ENCODE data around the gene AK2.
"Not testable (repeated sequence)": the region's sequence is repeated elsewhere in the genome, so short reads cannot be mapped to it uniquely, and the experiment has no call there.

AK2 gene

DNA sequence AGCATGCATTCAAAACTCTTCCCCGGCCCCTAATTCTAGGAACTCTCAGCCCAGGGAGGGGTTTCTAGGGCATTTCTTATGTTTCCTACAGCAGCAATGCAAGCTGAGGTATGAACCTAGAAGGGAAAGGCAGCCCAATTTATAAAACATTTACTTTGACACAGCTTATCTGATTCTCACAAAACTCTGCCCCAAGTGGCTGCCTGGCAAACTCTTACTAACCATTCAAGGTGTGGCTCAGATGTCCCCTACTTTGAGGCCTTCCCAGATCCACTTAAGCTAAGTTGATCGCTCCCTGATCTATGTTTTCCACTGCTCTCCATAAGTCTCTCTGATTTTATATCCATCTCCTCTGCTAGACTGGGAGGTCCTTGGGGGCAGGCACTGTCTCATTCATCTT, 35.4 kb downstream of the AK2 start:
- no peak for DNase-seq (ENCODE audit: low read depth in 3 of 3, low spot score in 1 of 3)

DNA sequence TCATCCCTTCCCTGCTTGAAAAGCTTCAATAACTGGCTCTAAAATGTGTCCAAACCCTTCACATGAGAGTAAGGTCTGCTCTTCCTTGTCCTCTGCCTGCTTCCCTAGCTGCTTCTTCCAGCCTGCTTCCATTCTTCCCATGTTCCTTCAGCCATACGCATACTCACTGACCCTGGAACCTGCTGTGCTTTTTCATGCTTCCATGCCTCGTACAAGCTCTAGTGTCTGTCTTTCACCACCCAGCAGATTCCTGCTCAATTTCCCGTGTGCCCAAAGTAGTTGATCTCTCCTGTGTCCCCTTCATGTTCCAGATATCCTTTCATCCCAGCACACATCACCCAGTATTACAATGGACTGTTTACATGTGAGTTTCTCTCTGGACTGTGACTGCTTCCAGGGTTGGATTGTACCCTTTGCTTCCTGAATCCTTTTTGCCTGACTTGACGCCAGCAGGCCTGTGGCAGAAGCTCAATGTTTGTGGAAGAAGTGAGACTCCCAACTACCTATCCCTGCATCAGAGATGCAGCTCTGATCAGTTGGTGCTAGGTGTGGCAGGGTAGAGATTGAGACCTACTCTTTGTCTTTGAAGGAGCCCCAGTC, 36.2 kb downstream of the AK2 start:
- no peak for DNase-seq (ENCODE audit: low read depth in 3 of 3, low spot score in 1 of 3)

DNA sequence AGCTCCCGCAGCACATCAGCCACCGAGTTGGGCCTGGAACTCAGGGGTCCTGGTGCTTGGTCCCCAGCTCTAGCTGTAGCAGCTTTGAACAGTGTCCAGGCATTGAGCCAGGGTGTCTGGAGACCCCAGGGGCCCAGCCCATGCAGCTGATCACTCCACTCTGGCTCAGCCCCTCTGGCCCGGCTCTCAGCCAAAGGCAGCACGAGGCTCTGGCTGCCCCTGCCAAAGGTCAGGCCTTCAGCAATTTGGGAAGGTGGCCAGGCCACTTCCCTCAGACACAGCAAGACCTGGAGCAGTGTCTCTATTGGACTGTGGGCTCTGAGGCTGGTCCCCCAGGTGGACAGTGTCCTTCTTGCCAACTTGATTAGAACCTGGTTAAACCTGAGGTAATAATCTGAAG, 37.7 kb downstream of the AK2 start:
- no peak for DNase-seq (ENCODE audit: low read depth in 3 of 3, low spot score in 1 of 3)

DNA sequence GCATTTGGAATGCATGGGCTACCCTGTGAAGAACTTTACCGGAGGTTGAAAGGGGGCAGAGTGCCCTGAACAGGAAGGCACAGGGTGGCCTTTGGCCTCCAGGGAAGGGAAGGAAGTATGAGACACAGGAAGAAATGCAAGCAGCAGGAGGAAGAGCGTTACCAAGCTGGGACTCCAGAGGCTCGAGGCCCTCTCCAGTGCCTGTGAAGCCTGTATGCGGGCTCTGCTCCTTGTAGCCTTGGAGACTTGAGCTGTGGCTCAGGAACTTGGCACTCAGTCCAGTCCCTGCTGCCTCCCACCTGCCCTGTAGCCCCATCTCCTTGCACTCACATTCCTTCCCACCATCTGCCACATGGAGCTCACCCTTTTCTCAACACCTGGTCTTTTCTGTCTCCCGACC, 38.6 kb downstream of the AK2 start:
- DNase-seq (ENCODE audit: low read depth in 3 of 3, low spot score in 1 of 3): no peak

DNA sequence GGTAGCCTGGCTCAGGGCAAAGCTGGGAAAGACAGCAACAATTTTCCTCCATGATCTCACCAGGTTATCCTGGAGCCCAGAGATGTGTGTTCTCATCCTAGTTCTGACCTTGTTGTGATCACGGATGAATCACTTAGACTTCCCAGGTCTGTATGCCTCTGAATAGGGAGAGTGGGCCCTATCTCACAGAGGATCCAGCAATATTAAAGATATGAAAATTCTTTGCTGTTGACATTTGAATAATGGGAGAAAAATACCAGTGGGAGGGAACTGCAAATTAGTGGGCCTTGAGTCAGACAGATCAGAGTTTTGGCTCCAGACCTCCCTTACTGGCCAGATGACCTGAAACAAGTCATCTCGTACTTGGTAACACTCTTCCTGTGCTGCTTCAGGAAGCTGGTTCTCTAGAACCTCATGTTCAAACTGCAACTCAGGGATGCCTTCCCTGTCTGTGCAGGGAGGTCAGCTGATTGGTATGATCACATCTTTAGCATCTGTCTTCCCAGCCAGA, 39.2 kb downstream of the AK2 start:
- DNase-seq (ENCODE audit: low read depth in 3 of 3, low spot score in 1 of 3): no peak

DNA sequence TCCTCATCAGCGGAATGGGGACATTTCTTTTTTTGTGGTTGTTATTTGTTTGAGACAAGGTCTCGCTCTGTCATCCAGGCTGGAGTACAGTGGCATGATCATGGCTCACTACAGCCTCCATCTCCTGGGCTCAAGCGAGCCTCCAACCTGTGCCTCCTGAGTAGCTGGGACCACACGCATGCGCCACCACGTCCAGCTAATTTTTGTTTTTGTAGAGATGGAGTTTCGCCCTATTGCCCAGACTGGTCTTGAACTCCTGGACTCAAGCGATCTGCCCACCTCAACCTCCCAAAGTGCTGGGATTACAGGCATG, 43.4 kb downstream of the AK2 start:
- DNase-seq (ENCODE audit: low read depth in 3 of 3, low spot score in 1 of 3): not testable (repeated sequence)

DNA sequence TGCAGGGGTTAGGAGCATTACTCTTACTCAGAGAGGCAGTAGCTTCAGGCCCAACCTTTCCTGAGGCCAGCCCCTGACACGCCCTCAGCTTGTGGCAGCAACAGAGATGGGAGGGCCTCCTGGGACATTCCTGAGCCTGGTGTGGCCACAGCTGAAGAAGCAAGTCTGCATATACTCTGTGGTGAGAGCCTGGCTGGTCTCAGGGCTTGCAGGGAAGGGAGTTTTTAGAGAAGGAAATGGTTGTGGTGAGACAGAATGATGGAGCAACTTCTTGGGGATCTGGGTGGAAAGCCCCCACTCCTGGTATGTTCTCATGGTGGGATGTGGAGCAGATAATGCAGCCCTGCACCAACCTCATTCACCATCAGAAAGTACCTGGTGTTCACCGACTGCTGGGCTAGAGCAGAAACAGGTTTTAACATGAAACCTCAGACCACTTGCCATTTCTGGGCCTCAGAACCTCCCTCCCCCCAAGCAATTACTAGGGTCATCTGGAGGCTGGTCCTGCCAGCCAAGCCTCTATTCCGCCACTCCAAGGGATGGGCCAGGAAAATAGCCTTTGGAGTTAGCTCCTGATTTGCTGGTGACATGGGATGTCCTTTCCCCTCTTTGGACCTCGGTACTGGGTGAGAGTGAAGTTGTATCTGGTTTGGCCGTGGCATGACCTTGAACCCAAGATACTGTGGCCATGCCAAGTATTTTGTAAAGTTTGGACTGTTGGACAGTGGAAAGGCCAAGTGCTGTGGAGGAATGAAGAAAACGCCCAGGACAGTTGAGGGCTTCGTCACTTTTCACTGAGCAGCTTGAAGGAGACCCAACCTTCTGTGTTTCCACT, 44.0 kb downstream of the AK2 start:
- DNase-seq (ENCODE audit: low read depth in 3 of 3, low spot score in 1 of 3): no peak

DNA sequence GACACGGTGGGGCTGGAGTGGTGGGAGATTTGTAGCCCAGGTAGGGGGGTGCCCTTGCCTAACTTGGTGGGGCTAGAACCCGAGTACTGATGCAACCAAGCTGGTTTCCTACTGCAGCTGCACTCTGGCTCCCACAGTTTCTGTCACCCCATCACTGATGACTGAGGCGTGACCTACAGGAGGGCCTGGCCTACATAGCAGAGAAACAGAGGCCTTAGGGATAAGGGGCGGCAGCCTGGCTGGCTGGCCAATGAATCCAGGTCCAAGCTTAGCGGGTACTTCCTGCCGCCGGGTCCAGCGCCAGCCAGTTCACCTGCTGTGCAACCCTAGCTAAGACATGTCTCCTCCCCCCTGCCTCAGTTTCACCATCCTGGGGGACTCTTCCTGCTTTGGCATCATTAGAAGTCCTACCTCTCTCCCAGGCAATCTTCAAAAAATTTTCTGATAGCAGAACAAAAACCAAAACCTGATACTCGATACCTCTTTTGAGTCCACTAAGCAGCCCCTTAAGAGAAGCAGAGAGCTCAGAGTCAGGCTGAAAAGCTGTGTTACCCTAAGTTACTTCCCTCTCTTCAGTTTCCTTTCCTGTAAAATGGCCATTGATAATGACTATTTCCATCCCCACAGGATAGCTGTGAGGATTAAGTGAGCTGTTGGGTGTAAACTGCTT, 44.7 kb downstream of the AK2 start:
- no peak for DNase-seq (ENCODE audit: low read depth in 3 of 3, low spot score in 1 of 3)

DNA sequence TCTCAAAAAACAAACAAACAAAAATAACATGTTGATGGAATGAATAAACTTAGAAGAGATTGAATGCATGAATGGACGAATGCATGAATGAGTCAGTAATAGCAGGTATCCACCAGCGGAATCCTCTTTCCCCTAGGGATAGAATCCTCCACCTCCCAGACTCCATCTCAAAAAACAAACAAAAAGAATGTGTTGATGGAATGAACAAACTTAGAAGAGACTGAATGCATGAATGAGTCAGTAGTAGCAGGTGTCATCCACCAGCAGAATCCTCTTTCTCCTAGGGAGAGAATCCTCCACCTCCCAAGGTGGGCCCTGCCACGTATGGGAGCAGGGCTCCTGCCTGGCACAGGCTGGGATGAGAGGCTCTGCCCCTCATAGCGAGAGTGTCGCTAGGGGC, 45.3 kb downstream of the AK2 start:
- no peak for DNase-seq (ENCODE audit: low read depth in 3 of 3, low spot score in 1 of 3)

DNA sequence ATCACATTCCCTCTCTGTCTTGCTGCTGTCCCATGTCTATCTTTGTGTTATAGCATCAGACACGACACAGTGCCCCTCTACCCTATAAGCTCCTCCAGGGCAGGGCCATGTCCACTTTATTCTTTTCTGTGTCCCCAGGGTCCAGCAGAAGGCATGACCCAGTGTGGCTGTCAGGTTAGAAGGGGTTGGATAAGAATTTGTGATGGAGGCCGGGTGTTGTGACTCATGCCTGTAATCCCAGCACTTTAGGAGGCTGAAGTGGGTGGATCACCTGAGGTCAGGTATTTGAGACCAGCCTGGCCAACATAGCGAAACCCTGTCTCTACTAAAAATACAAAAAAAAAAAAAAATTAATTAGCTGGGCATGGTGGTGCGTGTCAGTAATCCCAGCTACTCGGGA, 45.8 kb downstream of the AK2 start:
- DNase-seq (ENCODE audit: low read depth in 3 of 3, low spot score in 1 of 3): no peak

DNA sequence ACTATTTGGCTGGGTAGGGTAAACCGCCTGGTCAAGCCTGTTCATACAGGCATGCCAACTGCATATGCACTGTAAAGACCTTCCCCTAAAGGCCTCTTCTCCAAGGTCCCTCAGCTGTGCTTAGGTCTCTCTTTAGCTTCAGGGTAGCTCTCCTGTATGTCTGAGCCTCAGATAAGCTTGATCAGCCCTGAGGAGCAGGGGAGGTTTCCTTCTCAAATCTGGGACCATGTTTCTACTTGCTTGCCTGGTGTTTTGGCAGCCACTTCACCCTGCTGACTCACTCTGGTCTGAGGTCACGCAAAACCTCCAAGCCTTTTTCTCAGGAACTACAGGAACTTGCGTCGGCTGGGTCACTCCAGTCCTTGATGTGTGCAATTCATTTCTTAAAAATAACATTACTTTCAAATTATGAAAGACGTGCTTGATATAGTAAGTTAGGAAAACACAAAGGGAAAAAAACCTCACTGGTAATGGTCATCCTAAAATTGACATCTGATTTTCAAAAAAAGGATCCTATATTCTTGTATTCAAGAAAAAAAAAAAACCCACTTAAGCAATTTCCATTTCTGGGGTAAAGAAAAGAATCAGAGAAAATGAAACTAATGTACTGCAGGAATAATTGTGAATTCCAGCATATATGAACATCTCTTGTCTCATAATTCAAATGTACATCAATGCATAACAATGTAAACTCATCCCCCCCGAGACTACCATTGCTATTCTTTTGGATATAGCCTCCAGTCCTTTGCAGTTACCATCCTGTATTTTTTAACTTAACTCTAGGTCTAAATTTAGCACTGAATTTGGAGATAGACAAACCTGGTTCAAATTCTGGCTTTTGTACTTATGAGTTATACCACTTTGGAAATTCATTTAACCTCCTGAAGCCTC, 47.3 kb downstream of the AK2 start:
- no peak for DNase-seq (ENCODE audit: low read depth in 3 of 3, low spot score in 1 of 3)

DNA sequence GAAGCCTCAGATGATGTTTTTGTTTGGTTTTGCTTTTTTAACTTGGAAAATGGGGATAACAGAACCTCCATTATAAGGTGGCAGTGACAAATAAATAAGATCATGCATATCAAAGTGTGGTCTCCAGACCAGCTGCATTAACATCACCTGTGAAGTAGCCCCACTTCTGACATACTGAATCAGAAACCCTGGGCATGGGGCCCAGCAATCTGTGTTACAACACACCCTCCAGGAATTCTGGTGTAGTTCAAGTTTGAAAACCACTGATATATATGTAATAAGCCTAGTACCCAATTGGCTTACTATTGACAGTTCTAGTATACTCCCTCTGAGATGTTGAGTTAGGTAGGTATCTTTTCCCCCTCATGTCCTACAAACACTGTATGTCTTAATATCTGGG, 48.0 kb downstream of the AK2 start:
- DNase-seq (ENCODE audit: low read depth in 3 of 3, low spot score in 1 of 3): no peak

DNA sequence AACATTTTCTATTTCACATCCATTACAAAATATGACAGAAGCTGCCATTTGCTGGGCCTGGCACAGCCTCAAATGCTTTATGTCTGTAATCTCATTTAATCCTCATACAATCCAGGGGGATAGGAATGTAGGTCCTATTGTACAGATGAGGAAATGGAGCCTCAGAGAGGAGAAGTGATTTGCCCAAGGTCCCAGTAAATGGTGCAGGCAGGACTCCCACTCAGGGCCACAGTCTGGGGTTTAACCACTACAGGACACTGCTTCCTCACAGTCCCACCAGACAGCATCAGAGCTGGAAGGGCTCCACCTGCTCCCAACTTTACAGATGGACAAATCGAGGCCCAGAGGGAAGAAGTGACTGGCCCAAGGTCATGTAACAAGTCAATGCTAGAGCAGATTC, 51.5 kb downstream of the AK2 start:
- no peak for DNase-seq (ENCODE audit: low read depth in 3 of 3, low spot score in 1 of 3)

DNA sequence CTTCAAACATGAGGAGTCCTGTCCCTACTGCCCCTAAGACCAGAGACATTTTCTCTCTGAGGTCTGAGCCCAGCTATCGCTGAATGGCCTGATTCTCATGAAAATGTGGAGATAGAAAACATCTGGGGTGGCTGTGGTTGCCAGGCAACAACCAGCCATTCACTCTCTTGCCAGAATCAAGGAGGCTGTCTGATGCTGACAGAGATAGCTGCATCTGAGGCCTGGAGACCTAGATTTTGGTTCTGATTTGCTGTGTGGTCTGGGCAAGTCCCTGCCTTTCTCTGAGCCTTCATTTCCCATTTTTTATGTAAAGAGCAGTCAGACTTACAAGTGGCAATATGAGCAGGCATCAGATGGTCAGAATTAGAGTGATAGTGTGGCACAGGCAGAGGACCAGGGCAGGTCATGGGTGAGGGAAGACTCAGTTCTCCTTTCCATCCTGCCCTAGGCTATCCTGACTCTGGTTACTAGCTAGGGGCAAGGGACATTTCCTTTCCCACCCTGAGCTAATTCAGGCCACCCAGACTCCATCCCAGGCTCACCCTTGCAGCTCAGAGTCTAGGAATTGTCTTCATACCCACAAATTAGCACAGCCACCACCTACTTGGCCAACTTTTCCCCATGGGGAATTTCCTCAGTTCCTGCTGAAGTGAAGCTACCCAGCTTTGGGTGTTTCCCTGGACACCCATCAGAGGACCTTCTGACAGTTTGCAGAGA, 52.1 kb downstream of the AK2 start:
- no peak for DNase-seq (ENCODE audit: low read depth in 3 of 3, low spot score in 1 of 3)

DNA sequence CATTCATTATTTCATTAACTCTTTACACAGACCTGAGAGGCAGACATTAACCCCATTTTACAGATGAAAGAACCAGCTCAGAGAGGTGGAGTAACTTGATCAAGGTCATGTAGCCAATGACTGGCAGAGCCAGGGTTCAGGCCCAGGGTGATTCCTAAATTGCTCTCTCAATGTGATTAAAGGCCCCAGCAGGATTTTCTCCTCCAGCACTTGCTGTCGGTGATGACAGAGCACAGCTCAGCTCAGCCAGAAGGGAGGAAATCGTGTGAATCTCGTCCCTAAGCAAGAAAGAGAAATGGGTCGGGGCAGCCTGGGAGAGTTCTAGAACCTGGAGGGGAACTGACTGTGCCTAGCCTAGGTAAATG, 52.6 kb downstream of the AK2 start:
- no peak for DNase-seq (ENCODE audit: low read depth in 3 of 3, low spot score in 1 of 3)

DNA sequence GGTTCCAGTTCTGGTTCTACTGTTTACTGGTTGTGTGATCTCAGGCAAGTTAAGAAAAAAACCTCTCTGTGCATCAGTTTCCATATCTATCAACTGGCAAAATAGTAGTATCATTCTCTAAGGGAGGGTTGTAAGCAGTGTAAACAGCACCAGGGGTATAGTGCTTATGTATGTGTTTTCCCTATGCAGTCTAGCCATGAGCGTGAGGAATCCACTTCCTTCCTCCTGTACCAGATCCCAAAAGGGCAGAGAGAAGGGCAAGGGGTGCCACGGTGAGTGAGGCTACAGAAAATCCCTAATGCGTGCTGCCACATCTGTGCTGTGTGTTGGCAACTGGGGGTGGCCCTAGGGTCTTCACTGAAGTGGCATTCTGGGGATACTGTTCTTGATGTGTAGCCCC, 53.7 kb downstream of the AK2 start:
- no peak for DNase-seq (ENCODE audit: low read depth in 3 of 3, low spot score in 1 of 3)

DNA sequence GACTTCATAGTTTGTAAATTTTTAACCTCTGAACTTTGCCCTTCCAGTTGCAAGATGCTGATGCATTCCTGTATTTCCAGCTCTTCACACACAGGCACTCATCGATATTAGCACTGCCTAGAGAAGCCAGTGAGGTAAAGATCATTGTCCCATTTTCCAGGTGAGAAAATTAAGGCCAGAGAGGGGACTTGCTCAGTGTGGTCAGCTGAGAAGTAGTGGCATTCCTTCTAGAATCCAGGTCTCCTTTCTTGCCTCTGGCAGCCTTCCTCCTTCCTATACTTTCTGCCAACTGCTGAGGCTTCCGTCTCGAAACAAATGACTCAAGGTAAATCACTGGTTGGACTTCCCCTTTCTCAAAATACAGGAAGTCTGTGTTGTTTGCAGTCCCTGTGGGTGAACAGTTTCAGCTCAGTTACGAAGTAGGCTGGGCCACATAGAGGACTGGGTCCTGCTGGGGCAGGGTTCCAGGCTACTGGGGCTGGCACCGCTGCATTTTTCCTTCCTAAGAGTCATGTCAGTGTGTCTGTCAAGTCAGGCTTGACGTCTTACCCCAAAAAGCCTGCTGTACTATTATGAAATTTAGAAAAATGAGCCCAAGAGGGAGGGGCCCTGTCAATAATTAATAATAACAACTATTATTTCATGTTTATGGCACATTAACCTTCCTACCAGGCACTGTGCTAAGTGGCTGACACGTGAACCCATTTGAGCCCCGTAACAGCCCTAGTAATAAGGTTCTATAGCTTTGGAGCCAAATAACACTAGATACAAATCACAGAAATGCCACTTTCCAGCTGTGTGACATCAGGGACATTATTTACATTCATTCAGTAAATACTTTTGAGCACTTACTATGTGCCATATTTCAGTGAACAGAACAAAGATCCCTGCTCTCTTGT, 55.4 kb downstream of the AK2 start:
- peak in 2 of 3 donors; percentile 30 to 36 for DNase-seq (ENCODE audit: low read depth in 3 of 3, low spot score in 1 of 3)

DNA sequence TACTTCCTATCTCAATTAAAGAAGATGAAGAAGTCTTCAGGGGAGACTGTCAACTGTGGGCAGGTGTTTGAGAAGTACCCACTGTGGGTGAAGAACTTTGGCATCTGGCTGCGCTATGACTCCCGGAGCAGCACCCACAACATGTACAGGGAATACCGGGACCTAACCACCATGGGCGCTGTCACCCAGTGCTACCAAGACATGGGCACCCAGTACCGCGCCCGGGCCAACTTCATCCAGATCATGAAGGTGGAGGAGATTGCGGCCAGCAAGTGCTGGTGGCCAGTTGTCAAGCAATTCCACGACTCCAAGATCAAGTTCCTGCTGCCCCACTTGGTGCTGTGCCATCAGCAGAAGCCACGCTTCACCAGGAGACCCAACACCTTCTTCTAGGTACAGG, 56.6 kb downstream of the AK2 start:
- DNase-seq (ENCODE audit: low read depth in 3 of 3, low spot score in 1 of 3): no peak

DNA sequence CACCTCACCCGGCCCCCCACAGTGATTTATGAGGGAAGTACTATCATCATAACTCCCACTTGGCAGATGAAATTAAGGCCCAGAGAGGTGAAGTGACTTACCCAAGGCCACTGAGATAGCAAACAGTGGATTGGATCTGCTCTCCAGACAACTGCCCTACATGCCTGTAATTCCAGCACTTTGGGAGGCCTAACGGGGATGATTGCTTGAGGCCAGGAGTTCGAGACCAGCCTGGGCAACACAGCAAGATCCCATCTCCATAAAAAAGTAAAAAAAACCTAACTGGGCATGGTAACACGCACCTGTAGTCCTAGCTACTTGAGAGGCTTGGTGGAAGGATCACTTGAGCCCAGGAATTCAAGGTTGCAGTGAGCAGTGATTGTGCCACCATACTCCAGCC, 57.8 kb downstream of the AK2 start:
- DNase-seq (ENCODE audit: low read depth in 3 of 3, low spot score in 1 of 3): no peak

DNA sequence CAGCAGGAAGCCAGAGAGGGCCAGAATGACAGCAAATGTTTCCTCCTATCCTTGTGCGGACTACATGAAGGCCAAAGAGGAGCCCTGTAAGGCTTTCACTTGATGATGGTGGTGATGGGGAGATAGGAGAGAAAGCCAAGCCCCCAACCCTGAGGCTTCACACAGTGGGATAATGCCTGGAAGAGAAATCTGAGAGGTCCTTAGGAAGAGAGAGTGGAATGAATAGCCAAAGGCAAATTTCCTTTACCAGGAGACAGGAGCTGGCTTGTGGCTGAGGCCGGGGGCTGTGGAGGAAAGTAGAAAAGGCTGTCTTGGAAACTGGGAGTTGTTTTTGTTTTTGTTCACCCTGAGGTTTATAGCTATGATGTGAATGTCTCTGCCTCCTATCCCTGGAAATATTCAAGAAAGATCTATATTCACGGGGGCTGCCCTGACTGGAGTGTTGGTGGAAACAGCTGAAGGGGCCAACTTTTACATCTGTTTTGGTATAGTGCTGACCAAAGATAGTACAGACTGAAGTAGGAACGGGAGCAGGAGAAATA, 59.1 kb downstream of the AK2 start:
- DNase-seq (ENCODE audit: low read depth in 3 of 3, low spot score in 1 of 3): no peak

Measured in stimulated activated CD4-positive, alpha-beta T cell treated with anti-CD3 and anti-CD28 coated beads, TNF-alpha, amount 100 ng/mL, for 1 hour (primary cell).